Thyroid gland (tissue), 4 donors: ENCODE data around the gene RAD23B.

Experiments used
- CTCF ChIP-seq, 6 experiments: fragments of 200-600 bp in 3 of 6; fragments of 450-650 bp in 3 of 6; sonication (generic) in 3 of 6; IDR thresholded peaks; one replicate each; pipeline ENCODE4 v1.5.1; 2016 to 2019; ENCODE audit warnings: antibody characterized with exemption in 6 of 6, mild to moderate bottlenecking in 2 of 6, inconsistent platforms in 1 of 6, moderate library complexity in 1 of 6
- POLR2A ChIP-seq, 2 donors: fragments of 450-650 bp; IDR thresholded peaks; one replicate each; pipeline ENCODE4 v1.6.1; 2017; ENCODE audit warnings: antibody characterized with exemption in 2 of 2, mild to moderate bottlenecking in 2 of 2, moderate library complexity in 1 of 2

DNA sequence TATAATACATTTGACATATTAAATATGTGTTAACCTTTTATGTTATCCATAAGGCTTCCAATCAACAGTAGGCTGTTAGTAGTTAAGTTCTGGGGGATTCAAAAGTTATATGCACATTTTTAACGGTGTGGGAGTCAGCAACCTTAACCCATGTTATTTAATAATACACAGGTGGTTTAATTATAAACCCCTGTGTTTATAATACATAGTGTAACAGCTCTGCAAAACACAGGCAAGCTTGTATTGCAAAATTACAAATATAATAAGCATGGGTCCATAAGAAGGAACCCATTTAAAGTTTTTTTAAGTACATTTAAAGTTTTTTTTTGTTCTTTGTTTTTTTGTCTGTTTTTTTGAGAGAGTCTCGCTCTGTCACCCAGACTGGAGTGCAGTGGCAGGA is 14.5 kb upstream of the RAD23B start:
- TF ChIP-seq POLR2A (IDR thresholded peaks at IDR 0.05) (no peak), CTCF (IDR thresholded peaks at IDR 0.05) (no peak)
